GOT3 (cell line): Measurements from ENCODE around the gene ZNF292.
"Not testable (repeated sequence)": the region's sequence is repeated elsewhere in the genome, so short reads cannot be mapped to it uniquely, and the experiment has no call there.

Experiments used
- DNase-seq: peaks from one replicate; lab custom pipeline; 2025; ENCODE audit warnings: mixed read lengths; lab: John Stamatoyannopoulos, UW

The ZNF292 gene

DNA sequence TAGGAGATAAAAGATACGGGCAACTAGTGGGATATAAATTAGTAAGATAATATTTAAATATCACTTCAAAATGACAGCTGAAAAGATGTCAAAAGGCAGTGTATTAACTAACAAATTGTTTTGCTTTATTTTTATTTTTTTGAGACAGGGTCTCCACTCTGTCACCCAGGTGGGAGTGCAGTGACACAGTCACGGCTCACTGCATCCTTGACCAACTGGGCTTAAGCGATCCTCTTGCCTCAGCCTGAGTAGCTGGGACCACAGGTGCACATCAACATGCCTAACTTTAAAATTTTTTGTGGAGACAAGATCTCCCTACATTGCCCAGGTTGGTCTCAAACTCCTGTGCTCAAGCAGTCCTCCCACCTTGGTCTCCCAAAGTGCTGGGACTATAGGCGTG lies 5.9 kb downstream of the ZNF292 start:
- no peak for DNase-seq

DNA sequence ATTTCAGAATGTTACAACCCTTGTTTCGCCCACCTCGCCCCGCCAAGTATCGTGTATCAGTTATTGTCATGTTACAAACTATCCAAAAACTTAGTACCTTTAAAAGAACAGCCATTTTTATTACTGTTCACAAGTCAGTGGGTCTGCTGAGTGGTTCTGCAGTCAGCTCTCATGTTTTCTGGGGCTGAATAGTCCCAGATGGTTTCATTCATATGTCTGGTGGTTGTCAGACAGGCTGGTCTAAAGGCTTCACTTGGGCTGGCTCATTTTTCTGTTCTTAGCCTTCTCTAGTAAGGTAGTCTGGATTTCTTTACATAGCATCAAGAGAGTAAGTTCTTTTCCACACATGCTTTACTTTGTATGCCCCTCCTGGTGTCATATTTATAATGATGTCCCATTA lies 8.6 kb downstream of the ZNF292 start:
- DNase-seq = no peak

DNA sequence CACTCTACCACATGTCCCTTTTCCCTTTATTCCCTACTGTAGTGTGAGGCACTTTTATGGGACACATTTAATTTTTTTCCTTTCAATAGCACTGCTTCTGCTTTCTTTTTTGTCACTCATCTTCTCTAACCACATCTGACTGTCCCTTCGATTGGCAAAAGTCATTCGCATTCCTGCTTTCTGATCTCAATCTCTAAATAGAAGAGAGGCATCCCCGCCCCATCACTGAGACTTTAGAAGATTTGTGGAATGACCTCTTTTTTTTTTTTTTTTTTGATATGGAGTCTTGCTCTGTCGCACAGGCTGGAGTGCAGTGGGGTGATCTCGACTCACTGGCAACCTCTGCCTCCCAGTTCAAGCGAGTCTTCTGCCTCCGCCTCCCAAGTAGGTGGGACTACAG lies 9.1 kb downstream of the ZNF292 start:
- DNase-seq = no peak

DNA sequence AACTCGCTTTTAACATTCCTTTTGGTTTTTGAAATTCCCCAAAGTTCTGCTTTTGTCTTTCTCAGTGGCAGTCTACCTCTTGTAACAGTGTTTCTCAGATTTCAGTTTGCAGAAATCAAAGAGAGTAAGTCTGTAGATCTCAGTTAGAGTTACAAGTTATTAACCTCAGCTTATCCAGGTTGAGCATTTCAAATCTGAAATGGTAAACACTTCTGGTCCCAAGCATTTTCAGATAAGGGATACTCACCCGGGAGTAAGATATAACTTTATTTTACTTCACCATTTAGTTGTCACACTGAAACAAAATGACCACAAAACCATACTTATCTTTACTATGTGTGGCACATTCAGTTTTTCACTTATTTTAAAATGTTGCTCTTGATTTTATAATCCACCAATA lies 9.8 kb downstream of the ZNF292 start:
- DNase-seq = no peak

DNA sequence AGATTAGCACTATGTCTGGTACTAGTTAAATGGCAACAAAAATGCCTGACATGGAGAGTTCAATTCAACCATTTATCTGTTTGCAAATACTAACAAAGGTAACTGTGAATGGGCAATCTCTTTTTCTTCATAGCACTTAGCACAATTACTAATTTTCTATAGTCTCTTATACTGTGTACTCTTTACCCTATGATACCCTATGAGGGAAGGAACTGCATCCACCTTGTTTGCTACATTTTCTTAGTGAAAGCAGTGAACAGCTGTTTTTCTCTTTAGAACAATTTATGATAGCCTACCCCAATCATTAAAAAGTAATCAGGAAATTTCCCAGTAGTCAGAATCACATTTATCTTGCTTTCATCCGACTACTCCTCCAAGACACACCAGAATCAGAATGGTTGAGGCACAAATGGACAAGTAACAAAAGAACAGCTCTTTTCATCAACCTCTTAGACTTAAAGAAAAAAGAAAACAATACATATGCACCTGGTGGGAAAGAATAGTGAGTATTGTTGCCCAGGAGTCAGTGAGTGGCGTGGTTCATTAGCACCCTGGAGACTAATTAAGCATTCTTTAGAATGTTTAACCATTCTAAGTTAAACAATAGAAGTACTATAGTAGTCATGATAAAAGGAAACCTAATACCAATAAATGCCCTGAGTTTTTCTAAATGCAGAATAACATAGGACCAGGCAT lies 16.7 kb downstream of the ZNF292 start:
- DNase-seq = no peak

DNA sequence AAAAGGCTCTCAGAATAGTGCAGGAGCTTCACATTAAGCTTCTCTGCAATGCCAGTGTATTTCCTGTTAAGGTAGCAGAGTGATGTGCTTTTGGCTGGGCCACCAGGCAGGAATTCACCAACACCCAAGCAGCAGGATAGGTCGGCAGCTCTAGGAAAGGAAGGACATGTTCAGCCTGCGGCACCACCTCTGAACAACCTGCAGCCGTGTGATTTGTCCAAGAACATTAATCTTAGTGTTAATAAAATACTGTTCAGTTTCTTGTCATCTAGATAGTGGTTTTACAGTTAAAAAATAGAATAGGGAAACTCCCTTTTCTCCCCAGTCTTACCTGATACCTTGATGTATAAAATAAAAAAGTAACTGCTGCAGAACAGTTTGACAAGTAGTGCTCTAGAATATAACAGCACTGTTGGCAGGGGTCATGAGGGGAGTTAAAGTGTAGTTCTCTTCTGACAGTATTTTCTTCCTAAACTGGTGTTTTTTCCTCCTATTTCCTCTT lies 18.8 kb downstream of the ZNF292 start:
- DNase-seq = no peak

DNA sequence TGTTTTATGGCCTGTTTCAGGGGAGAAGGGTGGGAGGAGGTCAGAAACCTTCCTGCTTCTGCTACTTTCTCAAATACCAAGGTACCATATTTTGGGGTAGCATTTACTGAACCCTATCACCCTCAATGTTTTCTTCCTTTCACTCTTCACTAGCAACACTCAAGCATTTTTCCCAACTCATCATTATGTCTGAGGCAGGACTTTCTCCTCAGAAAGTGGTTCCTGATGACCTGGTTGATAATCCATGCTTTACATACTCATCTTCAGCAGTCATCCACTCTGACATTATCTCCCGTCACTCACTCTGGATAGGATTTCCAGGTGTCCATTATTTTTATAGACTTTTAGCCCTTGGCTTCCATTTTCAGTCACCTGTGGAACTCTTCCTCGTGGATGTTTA lies 21.1 kb downstream of the ZNF292 start:
- no peak for DNase-seq

DNA sequence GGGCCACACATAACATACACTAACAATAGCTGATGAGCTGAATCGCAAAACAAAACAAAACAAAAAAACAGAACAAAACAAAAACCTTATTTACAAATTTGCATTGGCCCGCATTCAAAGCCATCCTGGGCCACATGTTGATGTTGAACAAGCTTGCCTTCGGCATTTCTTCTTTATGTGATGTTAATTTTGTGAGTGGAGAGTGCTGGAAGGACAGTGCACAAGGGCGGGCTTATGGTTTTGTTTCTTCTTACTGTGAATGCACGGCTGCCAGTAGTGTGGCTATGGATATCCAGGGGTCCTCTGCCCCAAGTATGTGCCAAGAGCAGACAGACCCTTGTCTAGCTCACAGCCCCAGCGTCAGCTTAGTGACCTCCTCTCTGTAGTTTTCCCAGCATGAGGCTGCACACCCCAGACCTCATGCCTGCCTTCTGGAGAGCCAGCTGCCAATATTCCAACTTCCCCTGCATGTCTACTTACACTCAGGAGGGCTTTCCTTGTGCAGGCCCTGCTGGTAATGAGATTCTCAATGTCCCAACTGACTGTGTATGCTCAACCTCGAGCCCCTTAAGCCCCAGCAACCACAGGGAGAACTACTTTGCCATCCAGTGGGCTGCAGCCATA lies 24.9 kb downstream of the ZNF292 start:
- no peak for DNase-seq

DNA sequence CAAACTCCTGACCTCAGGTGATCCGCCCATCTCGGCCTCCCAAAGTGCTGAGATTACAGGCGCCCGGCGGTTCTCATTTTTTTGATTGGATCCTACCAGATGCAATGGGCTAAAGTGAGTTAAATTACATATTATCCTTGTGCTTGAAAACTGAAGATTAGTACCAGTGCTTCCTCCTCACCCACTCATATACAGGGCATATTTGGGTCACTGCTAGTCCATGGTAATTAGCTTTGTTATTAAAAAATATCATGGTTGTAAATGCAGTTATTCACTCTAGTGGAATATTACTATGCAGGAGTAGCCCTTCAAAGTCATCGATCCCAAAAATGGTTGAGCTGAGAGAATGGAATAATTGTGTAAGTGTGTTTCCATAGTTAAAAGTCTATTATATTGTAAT lies 26.5 kb downstream of the ZNF292 start:
- DNase-seq = no peak

DNA sequence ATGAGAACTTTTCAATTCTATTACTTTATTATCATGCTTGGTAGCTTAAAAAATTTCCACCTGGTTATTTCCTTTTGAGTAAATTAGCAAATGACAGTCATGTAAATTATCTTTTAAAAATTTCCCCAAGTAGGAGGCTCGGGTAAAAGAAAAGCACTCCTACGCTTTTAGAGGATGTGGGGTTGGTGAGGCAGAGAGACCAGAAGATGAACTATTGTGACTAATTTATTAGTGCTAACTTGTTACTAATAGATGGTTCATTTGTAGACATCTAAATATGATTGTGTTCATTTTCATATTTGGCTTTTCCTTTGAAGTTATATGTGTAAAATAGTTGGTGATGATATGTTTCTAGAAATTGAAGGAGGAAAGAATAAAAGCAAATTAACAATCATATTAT lies 27.0 kb downstream of the ZNF292 start:
- no peak for DNase-seq

DNA sequence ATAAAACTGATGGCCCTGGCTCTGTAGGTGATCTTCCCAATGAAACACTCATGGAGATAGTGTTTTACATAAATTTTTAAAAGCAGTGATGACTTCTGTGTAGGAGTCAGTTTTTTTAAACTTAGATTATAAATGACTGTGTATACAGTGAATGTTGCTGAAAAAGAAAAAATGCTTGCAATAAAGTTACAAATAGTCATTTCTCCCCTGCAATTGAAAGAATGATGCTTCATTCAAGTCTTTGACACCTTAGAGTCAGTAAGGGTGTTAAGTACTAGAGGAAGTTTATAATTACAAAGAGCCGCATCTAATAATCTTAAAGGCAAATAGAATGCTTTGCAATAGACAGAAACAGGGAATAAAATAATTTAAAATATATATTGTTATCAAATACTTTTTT lies 27.6 kb downstream of the ZNF292 start:
- DNase-seq = no peak

DNA sequence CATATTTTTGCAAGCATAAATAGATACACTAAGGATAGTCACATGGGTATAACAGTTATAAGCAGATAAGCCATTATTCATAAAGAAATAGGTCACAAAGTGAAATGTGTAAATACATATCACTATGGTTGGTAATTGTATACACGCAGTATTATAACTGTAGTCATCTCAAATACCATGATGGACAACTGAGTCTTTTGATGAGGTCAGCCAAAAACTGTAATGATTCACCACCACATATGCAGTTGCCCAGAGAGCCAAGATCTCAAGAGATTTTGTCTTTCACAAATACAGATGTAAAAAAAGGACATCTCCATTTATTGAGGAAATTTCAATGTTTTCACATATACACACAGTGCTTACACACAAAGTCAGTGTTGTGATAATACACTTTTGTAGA lies 28.3 kb downstream of the ZNF292 start:
- no peak for DNase-seq

DNA sequence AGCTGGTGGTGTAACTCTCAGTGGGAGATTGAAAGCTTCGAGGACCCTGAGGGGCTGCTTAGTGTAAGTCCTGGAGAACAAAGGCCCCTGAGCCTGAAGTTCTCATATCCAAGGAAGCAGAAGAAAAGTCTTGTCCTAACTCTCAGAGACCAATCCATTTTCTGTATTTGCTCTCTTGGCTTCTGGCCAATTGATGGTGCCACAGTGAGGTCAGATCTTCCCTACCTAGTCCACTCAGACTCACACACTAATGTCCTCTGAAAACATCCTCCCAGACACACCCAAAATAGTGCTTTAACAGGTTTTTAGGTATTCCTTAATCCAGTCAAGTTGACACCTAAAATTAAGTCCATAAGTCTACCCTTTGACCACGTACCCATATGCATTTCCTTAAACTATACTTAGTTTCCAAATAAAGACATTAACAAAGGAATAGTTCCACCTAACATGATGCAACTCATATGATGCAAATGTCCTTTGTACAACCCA lies 29.4 kb downstream of the ZNF292 start:
- DNase-seq = no peak

DNA sequence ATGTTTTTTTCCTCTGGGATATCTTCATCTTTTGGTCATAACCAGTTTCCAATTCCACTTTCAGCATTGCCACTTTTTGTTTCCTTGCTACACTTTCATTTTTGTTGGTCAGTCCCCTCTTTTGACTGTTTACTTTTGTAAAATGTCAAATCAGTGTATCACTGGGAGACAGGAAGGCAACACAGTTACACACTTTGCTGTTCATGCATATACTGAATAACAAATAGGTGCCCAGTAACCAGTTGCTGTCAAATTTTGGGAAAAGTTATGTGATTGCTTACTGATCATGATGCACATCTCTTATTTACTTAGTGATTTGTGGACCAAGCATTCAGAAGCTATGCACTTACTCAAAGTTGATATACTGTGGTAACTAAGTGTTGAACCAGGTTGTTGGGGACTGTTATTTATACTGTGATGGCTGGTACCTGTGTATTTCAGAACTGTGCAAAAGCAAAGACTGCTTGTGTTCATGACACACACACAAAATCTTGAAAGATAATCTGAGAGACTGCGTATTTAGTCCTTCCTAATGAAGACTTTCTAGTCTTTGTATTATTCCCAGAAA lies 41.0 kb downstream of the ZNF292 start:
- DNase-seq = no peak

DNA sequence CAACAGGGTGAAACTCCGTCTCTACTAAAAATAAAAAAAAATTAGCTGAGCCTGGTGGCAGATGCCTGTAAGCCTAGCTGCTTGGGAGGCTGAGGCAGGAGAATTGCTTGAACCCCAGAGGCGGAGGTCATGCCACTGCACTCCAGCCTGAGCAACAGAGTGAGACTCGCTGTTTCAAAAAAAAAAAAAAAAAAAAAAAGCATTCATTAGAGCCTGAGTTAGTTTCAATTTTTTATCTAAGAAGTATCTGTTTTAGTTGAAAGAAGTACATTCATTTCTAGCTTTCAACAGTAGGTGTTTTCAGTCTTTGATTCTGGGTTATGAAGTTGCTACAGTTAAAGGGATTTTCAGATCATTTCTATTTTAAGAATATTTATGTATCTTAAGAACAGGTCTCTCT lies 42.2 kb downstream of the ZNF292 start:
- DNase-seq = no peak

DNA sequence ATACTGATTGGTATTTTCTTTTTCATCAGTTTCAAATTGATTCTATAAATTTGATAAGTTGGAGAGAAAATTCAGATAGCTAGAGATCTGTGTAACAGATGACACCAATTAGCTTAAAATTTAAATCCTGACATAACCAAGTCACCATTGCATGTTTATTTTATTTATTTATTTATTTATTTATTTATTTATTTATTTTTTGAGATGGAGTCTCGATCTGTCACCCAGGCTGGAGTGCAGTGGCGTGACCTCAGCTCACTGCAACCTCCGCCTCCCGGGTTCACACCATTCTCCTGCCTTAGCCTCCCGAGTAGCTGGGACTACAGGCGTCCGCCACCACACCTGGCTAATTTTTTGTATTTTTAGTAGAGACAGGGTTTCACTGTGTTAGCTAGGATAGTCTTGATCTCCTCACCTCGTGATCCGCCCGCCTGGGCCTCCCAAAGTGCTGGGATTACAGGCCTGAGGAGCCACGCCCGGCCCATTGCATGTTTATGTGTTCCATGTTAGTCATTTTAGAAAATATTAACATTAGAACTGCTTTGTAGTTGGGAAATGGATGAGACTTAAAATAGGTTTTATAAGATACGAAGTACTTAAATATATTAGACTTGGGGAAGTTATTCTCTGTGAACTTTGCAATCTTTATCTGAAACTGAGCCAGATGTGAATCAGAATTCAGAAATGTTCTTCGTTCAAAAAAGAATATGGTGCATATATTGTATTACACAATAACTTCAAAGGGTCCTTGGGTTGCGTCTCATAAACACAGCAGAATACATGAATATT lies 42.9 kb downstream of the ZNF292 start:
- not testable (repeated sequence) for DNase-seq

DNA sequence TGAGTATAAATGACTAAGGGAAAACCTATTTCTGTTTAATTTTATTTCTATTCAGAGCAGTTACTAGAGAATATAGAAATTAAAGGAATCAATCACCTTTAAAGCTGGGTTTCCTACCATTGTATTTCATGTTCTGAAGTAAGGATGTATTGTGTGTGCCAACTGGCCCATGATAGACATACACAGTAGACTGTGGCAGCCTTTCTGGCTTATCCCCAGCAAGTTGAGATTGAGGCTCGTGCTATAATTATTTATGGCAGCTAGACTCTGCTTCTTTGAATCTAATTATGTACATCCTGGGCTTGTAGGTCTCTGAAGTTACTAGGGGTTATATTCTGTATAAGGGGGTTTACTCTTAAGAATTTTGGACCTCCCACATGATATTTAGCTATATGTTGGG lies 44.4 kb downstream of the ZNF292 start:
- no peak for DNase-seq

DNA sequence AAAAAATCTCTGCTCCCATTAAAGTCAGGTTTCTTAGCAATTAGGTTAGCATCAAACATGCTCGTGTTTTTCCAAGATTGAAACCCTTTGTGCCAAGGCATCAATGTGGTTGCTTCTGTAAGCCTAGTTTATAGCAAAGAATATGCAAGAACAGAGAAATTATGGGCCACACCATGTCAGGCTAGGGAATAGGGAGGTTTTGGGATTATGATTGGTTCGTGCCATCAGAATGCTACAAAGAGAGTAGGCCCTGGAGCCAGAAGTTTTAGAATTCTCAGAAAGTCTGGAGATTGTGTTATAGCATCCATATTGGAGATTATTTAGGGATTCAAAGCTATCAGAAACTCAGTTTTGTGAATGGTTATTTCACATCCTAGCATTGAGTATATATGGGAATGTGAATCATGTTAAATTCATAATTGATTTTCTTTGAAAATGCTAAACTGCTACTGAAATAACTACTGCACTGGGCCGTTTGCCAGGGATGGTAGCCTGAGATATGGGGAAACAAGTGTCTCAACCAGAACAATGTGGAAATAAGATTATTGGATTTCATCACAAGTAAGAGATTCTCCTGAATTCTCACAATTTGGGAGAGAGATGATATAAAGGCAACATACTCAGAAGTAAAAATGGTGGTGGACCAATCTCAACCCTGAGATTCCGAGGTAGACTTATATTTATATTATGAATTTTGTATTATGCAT lies 45.3 kb downstream of the ZNF292 start:
- no peak for DNase-seq

DNA sequence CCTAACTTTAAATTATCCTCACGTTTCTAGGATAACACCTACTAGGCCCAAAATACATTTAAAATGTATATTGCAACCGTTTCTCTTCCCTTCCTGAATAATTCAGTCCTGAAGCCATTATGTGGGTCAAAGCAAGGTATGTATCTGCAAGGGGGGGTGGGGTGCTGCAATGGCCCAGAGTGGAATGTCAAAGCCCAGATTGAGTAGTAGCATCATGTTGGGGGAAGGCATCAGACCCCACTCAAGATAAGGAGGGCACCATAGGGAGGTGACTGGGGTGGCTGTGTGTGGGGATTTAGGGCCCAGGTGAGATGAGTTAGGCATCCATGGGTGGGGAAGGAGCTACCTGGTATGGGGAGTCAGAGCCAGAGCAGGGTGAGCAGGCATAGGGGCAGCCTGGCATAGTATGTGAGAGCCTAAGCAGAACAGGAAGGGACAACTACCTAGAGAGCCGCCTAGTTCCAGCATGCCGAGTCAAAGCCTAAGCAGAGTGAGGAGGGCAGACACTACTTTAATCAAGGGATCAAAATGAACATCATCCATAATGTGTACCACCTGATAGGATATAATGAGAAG lies 48.2 kb downstream of the ZNF292 start:
- no peak for DNase-seq

DNA sequence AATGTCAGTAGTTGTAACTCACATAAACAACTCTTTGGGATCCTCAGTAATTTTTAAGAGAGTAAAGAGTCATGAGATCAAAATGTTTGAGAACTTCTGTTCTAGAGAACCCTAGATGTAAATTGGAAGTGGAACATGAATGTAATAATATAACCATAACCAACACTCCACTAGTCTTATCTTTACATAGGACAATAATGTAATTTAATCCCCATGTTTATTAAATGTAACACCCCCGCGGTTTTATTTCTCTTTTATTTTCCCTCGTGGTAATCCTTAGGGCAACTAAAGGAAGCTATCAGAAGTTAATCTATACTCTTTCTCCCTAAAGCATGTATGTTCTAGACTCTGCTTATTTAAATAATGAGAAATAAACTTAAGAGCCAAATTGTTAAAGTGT lies 54.4 kb downstream of the ZNF292 start:
- DNase-seq = no peak

DNA sequence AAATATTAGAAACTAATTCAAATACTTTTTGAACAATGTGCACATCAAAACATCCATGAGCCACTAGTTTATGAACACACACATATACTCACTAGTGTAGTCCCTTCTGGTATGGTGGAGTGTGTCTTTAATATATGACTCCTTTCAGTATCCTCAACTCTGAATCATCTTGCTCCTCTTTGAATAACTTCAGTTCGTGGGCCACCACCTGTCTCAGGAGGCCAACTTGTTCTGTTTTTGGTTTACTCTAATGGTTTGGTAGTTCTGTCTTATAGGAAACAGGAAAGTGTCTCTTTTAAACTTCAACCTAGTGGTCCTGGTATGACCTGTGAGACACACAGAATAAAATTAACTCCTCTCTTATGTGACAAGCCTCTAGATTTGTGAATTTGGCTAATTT lies 55.6 kb downstream of the ZNF292 start:
- DNase-seq = no peak

DNA sequence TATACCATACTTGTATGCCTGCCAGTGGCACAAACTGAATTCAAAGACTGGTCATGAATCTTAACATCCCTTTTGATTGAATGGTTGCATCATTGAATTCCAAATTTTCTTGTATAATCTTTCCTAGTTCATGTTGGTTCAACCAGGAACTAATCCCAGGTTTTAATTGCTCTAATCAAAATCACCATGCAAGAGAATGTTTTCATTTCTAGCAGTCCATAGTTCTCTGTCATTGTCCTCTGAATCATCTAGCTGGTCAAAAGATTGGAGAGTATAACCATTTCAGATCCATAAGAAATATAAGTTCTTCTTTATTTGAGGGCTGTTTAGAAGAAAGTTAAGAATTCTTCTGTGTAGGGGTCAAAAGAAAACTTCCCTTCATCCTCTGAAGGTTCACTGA lies 57.2 kb downstream of the ZNF292 start:
- DNase-seq = no peak
